Measurements from ENCODE around the gene IZUMO1R.

DNA sequence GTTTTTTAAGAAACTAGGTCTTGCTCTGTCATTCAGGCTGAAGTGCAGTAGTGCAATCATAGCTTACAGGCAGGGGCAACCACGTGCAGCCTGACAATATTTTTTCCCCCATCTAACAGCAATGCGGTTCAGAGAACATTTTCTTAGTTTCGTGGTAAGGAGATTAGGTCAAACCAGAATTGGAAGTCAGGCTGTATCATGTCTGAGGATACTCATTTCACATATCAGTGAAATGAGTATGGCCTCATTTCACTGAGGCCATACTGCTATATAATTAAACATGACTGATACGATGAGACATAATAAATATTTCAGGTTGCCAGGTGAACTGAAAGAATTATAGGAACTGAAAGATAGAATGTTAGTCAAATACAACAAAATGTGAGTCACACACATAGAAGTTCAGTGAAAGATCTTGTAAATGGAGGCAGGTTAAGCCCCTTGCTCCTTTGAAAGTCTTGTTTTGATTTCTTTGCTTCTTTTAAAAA is 32.5 kb upstream of the IZUMO1R start:
- no peak for TF ChIP-seq EZH2 (IDR thresholded peaks at IDR 0.05; ENCODE audit: borderline replicate concordance, low read length)
- TF ChIP-seq, protein P1, sequence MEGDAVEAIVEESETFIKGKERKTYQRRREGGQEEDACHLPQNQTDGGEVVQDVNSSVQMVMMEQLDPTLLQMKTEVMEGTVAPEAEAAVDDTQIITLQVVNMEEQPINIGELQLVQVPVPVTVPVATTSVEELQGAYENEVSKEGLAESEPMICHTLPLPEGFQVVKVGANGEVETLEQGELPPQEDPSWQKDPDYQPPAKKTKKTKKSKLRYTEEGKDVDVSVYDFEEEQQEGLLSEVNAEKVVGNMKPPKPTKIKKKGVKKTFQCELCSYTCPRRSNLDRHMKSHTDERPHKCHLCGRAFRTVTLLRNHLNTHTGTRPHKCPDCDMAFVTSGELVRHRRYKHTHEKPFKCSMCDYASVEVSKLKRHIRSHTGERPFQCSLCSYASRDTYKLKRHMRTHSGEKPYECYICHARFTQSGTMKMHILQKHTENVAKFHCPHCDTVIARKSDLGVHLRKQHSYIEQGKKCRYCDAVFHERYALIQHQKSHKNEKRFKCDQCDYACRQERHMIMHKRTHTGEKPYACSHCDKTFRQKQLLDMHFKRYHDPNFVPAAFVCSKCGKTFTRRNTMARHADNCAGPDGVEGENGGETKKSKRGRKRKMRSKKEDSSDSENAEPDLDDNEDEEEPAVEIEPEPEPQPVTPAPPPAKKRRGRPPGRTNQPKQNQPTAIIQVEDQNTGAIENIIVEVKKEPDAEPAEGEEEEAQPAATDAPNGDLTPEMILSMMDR (IDR thresholded peaks at IDR 0.05; ENCODE audit: low read length), result no peak

Measured in OCI-LY1 (cell line).